AG04449 (cell line): ENCODE measurements around the gene LIPG.

Experiments
- CTCF ChIA-PET: fragments of 350-600 bp; formaldehyde crosslinking; extraction: SDS; loops from one replicate; lab custom pipeline; 2021; ENCODE audit warnings: antibody characterized with exemption; lab: Yijun Ruan, JAX
- POLR2A ChIA-PET: fragments of 400-600, 350-600 bp; formaldehyde crosslinking; extraction: SDS; loops from one replicate; lab custom pipeline; 2020; ENCODE audit warnings: antibody characterized with exemption, inconsistent platforms; lab: Yijun Ruan, JAX
- DNase-seq: peaks from one replicate; pipeline ENCODE4 v3.0.0-alpha.2; 2010; ENCODE audit warnings: low read depth, low spot score
- H3K4me3 ChIP-seq: 2 replicates; pipeline ENCODE4 v1.5.1; 2011; ENCODE audit warnings: low read depth, mild to moderate bottlenecking, control low read depth, low read length
- CTCF ChIP-seq: IDR thresholded peaks from one replicate; pipeline ENCODE4 v1.5.1; 2011; ENCODE audit warnings: mild to moderate bottlenecking, moderate library complexity, low read length, control low read depth, inconsistent platforms; ENCODE audit not compliant: insufficient read depth; ENCODE audit errors: missing control alignments

Gene LIPG

GRCh38 chr18:49628881-49629795 is 67.3 kb downstream of the LIPG start:
- no peak overlapping the region for H3K4me3 ChIP-seq
- TF ChIP-seq CTCF = no peak
- no peak for DNase-seq
- CTCF ChIA-PET = interaction anchor here (0.5 to 1.9 kb wide), 3 partner anchors 14 to 158 kb away, joined by 3 to 5 read pairs (median 3); no protein-coding TSS in a partner anchor
- POLR2A ChIA-PET = no interaction called here

DNA sequence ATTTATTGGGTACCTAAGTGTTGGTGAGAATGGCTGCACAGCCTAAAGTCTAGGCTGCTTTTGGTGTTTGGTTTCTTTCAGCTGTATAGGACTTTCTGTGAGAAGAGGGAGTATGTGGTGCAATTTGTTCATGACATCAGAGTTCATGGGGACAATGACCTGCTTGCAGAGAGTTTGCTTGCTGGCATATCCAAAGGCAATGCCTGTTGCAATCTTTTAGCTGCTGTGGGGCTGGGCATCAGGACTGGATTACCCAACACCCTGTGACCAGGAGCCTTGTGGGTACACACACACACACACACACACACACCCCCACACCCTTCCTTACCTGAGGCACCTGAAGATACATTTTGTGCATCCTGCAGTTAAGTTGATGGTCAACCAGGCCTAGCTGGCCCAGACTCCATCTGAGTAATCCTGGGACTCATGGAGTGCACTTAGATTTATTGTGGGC is 68.4 kb downstream of the LIPG start:
- TF ChIP-seq CTCF = no peak
- H3K4me3 ChIP-seq = no peak overlapping the region
- DNase-seq = no peak
- POLR2A ChIA-PET = no interaction called here
- CTCF ChIA-PET = interaction anchor here (1.0 kb wide), 1 partner anchor 136 kb away, joined by 3 read pairs; no protein-coding TSS in a partner anchor

- H3K4me3 ChIP-seq = no peak overlapping the region
- no peak for DNase-seq
- no peak for TF ChIP-seq CTCF
- ChIA-PET CTCF (interaction anchor here (1.0 kb wide), 1 partner anchor 135 kb away, joined by 3 read pairs; no protein-coding TSS in a partner anchor), POLR2A (no interaction called here)
Measured at GRCh38 chr18:49631146-49631866, 69.4 kb downstream of the LIPG start.

DNA sequence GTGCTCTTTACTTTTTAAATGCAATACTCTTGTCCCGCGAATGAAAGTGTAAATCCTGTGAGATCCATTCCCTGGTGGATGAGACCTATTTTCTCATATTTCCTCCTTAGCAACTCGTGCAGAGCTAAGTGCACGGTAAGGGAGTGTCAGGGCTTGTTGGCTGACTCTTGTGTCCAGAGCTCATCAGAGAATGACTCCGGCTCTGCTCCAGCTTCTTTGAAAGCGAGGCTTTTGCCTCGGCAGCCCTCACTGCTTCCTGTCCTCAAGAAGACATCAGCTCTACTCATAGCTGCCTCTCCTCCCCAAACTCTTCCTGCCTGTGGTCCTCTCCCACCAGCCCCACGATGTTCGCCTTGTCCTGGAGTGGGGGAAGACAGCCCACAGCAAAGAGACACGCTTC is 70.7 kb downstream of the LIPG start:
- TF ChIP-seq CTCF = no peak
- ChIA-PET CTCF (no interaction called here), POLR2A (no interaction called here)
- H3K4me3 ChIP-seq = no peak overlapping the region
- DNase-seq = no peak

- no peak for DNase-seq
- no peak for TF ChIP-seq CTCF
- ChIA-PET CTCF (no interaction called here), POLR2A (no interaction called here)
- no peak overlapping the region for H3K4me3 ChIP-seq
Measured at GRCh38 chr18:49638209-49638785, 76.4 kb downstream of the LIPG start.
